Mammary epithelial cell (primary cell): ENCODE results near the gene IFIT5.

Source experiments
- CTCF ChIP-seq, 2 donors: IDR thresholded peaks in 1 of 2; conservative IDR thresholded peaks in 1 of 2; 2 replicates each; pipeline ENCODE4 v1.5.1; 2011 to 2012; ENCODE audit warnings: inconsistent platforms in 2 of 2, low read length in 2 of 2, mild to moderate bottlenecking in 2 of 2, control low read depth in 1 of 2, low read depth in 1 of 2; ENCODE audit not compliant: insufficient read depth in 1 of 2; ENCODE audit errors: extremely low read depth in 1 of 2
- EZH2 ChIP-seq: IDR thresholded peaks from 2 replicates; pipeline ENCODE4 v1.6.1; 2012; ENCODE audit warnings: low read length, inconsistent platforms, borderline replicate concordance

- no peak for TF ChIP-seq EZH2
- TF ChIP-seq CTCF (conservative IDR thresholded peaks at IDR 0.05 in 1 of 2, IDR thresholded peaks at IDR 0.05 in 1 of 2; ENCODE audit: extremely low read depth in 1 of 2, insufficient read depth in 1 of 2, low read depth in 1 of 2, low read length in 2 of 2), result no peak
These were observed 36.5 kb downstream of the IFIT5 start for GRCh38 chr10:89450901-89451300.
